ENCODE data around the gene SYNPR. TPM values are rescaled to one million over a fixed set of nuclear protein-coding genes. Genes with fewer than 3 reads are reported as not detected.

SYNPR gene
- total RNA-seq, 4 donors from 2014 or later, result 0.17 to 0.58 TPM; not detected in 2

DNA sequence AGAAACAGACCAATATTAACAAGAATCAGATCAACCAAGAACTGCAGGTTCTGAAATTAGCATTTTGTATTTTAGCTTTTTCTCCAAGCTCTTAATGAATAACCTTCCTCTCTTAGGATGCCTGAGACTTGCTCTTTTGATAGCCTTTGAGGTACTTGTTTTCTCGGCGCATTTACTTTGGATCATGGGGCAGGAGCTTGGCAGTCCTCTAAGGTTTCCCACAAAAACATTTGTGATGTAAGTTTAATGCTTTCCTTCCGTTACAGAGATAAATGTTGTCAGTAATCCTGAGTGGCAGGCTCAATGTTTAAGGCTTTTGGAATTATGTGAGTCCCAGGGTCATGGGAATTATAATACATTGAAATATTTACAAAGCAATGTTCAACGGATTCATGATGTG lies 236.6 kb downstream of the SYNPR start:
- 67% methylated on average over 4 of the region's 4 CpGs for WGBS
- H3K4me3 ChIP-seq, result no peak overlapping the region

GRCh38 chr3:63519426-63519825 lies 241.3 kb downstream of the SYNPR start:
- intact Hi-C loops (cut with DNase I), result no loop called here
- Histone ChIP-seq H3K27me3 (no peaks in the 10 kb centered on the region), H3K4me3 (no peak overlapping the region), H3K9me3 (no peaks in the 10 kb centered on the region), H3K36me3 (no peaks in the 10 kb centered on the region), H3K27ac (replicated peaks in 1 of 4) (no peak overlapping the region), H3K4me1 (no peaks in the 10 kb centered on the region)
- TF ChIP-seq POLR2A (IDR thresholded peaks at IDR 0.05; ENCODE audit: low read depth), result no peak
- TF ChIP-seq EP300 (IDR thresholded peaks at IDR 0.05), result no peak
- TF ChIP-seq POLR2AphosphoS5 (IDR thresholded peaks at IDR 0.05), result no peak
- TF ChIP-seq, protein P1, sequence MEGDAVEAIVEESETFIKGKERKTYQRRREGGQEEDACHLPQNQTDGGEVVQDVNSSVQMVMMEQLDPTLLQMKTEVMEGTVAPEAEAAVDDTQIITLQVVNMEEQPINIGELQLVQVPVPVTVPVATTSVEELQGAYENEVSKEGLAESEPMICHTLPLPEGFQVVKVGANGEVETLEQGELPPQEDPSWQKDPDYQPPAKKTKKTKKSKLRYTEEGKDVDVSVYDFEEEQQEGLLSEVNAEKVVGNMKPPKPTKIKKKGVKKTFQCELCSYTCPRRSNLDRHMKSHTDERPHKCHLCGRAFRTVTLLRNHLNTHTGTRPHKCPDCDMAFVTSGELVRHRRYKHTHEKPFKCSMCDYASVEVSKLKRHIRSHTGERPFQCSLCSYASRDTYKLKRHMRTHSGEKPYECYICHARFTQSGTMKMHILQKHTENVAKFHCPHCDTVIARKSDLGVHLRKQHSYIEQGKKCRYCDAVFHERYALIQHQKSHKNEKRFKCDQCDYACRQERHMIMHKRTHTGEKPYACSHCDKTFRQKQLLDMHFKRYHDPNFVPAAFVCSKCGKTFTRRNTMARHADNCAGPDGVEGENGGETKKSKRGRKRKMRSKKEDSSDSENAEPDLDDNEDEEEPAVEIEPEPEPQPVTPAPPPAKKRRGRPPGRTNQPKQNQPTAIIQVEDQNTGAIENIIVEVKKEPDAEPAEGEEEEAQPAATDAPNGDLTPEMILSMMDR (IDR thresholded peaks at IDR 0.05), result no peak
- 74% methylated on average over 3 of the region's 3 CpGs for WGBS
- DNase-seq (ENCODE audit: extremely low spot score), result no peak

More for the DNA sequence above, 236.6 kb downstream of the SYNPR start:
- DNase-seq (ENCODE audit: extremely low spot score), result no peak
- Histone ChIP-seq H3K27ac (replicated peaks in 1 of 4) (no peak overlapping the region), H3K9me3 (no peaks in the 10 kb centered on the region), H3K27me3 (no peaks in the 10 kb centered on the region), H3K36me3 (no peaks in the 10 kb centered on the region), H3K4me1 (no peaks in the 10 kb centered on the region)
- TF ChIP-seq POLR2A (IDR thresholded peaks at IDR 0.05; ENCODE audit: low read depth) (no peak), POLR2AphosphoS5 (IDR thresholded peaks at IDR 0.05) (no peak), EP300 (IDR thresholded peaks at IDR 0.05) (no peak)
- TF ChIP-seq, protein P1 (IDR thresholded peaks at IDR 0.05), result no peak
- intact Hi-C loops (cut with DNase I), result no loop called here

DNA sequence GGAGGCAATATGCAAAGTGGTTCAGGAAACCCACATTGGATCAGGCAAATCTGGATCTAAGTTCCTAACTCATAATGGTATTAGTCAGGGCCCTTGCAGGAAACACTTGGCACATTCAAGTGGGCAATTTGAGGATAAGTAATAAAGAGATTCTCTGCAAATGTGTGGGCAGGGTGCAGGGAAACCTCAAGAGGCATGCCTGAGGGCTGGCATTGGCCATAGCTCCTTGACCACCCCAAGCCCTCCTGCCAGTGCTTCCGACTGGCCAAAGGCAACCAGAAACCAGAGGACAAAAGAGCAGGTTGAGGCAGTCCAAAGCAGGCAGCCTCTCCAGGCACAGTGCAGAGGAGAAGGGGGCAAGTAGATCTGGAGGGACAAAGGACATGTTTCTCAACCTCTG lies 243.5 kb downstream of the SYNPR start:
- Histone ChIP-seq H3K36me3 (no peaks in the 10 kb centered on the region), H3K9me3 (no peaks in the 10 kb centered on the region), H3K4me3 (no peak overlapping the region), H3K27ac (replicated peaks in 1 of 4) (no peak overlapping the region), H3K4me1 (no peaks in the 10 kb centered on the region), H3K27me3 (no peaks in the 10 kb centered on the region)
- TF ChIP-seq EP300 (IDR thresholded peaks at IDR 0.05) (no peak), POLR2AphosphoS5 (IDR thresholded peaks at IDR 0.05) (no peak), POLR2A (IDR thresholded peaks at IDR 0.05; ENCODE audit: low read depth) (no peak)
- TF ChIP-seq, protein P1 (IDR thresholded peaks at IDR 0.05), result no peak
- 56% methylated on average over 1 of the region's 1 CpG for WGBS
- intact Hi-C loops (cut with DNase I), result no loop called here
- DNase-seq (ENCODE audit: extremely low spot score), result no peak

DNA sequence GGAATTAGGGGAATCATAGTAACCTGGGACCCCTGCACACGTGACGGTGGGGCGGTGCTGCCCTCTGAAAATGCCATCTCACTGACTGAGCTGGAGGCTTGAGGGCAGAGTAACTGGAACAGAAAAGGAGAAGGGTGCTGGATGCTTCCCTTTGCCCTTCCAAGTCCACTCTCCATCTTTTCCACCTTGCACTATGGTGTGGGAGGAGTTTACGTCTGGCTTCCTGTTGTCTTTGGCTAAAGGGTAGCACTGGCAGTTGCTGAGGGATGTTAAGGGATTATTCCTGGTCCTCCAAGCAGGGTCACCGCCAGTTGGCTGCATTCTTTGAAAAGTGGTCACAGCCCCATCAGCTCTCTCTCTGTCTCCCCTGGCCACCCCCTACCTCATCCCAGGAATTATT lies 245.0 kb downstream of the SYNPR start:
- WGBS, result 70% methylated on average over 5 of the region's 5 CpGs
- no peak overlapping the region for H3K27ac ChIP-seq (replicated peaks in 1 of 4)
- TF ChIP-seq POLR2AphosphoS5 (IDR thresholded peaks at IDR 0.05), result no peak
- no peak for TF ChIP-seq EP300 (IDR thresholded peaks at IDR 0.05)
- TF ChIP-seq POLR2A (IDR thresholded peaks at IDR 0.05; ENCODE audit: low read depth), result no peak
- TF ChIP-seq, protein P1 (IDR thresholded peaks at IDR 0.05), result no peak
- H3K27me3 ChIP-seq, result no peaks in the 10 kb centered on the region
- no peak for DNase-seq (ENCODE audit: extremely low spot score)
- H3K9me3 ChIP-seq, result no peaks in the 10 kb centered on the region
- H3K4me1 ChIP-seq, result no peaks in the 10 kb centered on the region
- H3K4me3 ChIP-seq, result no peak overlapping the region
- intact Hi-C loops (cut with DNase I), result no loop called here
- H3K36me3 ChIP-seq, result no peaks in the 10 kb centered on the region

DNA sequence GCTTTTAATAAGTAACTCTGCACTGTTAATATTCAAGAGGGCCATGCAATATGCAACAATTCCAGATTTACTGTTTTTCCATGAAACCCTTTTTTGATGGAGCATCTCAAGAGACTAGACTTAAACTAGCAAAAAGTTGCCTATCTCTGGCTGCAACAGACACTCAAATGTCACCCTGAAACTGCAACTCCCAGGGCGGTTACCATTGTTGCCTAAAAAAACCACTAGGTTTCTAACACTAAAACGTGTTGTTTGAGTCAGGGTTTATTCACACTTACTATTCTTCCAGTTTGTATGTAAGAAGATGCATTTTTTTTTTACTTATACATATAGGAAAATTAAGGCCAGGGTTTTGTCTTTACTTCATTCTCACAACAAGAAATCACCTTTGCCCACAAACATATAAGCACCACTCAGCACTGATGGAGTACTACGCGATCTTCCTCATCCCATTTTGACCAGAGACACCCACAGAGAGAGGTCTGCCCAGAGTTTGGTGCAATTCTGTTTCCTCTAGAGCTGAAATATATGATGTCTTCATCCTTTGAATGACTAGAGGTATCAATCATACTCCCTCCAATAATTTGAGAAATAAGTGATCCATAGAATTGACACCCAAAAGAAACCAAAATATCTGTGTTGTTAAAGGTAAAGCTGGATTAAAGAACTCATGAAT lies 250.4 kb downstream of the SYNPR start:
- DNase-seq (ENCODE audit: extremely low spot score), result no peak
- Histone ChIP-seq H3K4me3 (no peak overlapping the region), H3K9me3 (no peaks in the 10 kb centered on the region), H3K4me1 (no peaks in the 10 kb centered on the region), H3K36me3 (no peaks in the 10 kb centered on the region), H3K27ac (replicated peaks in 1 of 4) (no peak overlapping the region), H3K27me3 (no peaks in the 10 kb centered on the region)
- TF ChIP-seq POLR2A (IDR thresholded peaks at IDR 0.05; ENCODE audit: low read depth) (no peak), POLR2AphosphoS5 (IDR thresholded peaks at IDR 0.05) (no peak), EP300 (IDR thresholded peaks at IDR 0.05) (no peak)
- TF ChIP-seq, protein P1 (IDR thresholded peaks at IDR 0.05), result no peak
- intact Hi-C loops (cut with DNase I), result no loop called here
- WGBS, result 76% methylated on average over 4 of the region's 4 CpGs
